Vagina (tissue), 2 donors: ENCODE results near the gene RNF166. TPM values are rescaled to one million over a fixed set of nuclear protein-coding genes. Genes with fewer than 3 reads are reported as not detected.

Experiments used
- DNase-seq, 2 donors: peaks; one replicate each; pipeline ENCODE4 v3.0.0-alpha.2; 2017; ENCODE audit errors: extremely low spot score in 2 of 2
- H3K27ac ChIP-seq: fragments of 200-600 bp; sonication (generic); one replicate; pipeline ENCODE4 v1.5.1; 2019
- H3K27me3 ChIP-seq: fragments of 200-600 bp; sonication (generic); one replicate; pipeline ENCODE4 v1.5.1; 2019
- H3K36me3 ChIP-seq, 2 donors: fragments of 200-600 bp; sonication (generic); one replicate each; pipeline ENCODE4 v1.5.1; 2017 to 2019
- H3K4me1 ChIP-seq: fragments of 200-600 bp; sonication (generic); one replicate; pipeline ENCODE4 v1.5.1; 2019
- H3K4me3 ChIP-seq, 2 donors: fragments of 200-600 bp; sonication (generic); 1 replicate in 1 of 2; 2 replicates in 1 of 2; pipeline ENCODE4 v1.5.1; 2016 to 2019
- H3K9me3 ChIP-seq: fragments of 200-600 bp; sonication (generic); one replicate; pipeline ENCODE4 v1.5.1; 2019
- POLR2A ChIP-seq, 2 donors: fragments of 450-650 bp; IDR thresholded peaks; one replicate each; pipeline ENCODE4 v1.6.1; 2017; ENCODE audit warnings: antibody characterized with exemption in 2 of 2, mild to moderate bottlenecking in 2 of 2, moderate library complexity in 2 of 2
- POLR2AphosphoS5 ChIP-seq, 2 donors: sonication (generic); formaldehyde crosslinking; IDR thresholded peaks; one replicate each; pipeline ENCODE4 v1.9.0; 2017; ENCODE audit warnings: antibody characterized with exemption in 2 of 2, mild to moderate bottlenecking in 2 of 2, low read depth in 1 of 2; ENCODE audit not compliant: insufficient read depth in 1 of 2
- intact Hi-C: fragments of 100-400 bp; cut with DNase I; formaldehyde crosslinking; loops from one replicate; pipeline ENCODE4 v1.15.1; 2023
- total RNA-seq: library from RNA; depleted of rRNA; stranded (reverse); fragments of >200 nt; gene quantifications from one replicate; pipeline ENCODE4 v1.2.3, GENCODE V29; 2016
- TF ChIP-seq, protein P1 (sequence below), 3 experiments: fragments of 450-650 bp in 2 of 3; fragments of 200-600 bp in 1 of 3; sonication (generic) in 1 of 3; IDR thresholded peaks; one replicate each; pipeline ENCODE4 v1.5.1; 2017 to 2019; ENCODE audit warnings: antibody characterized with exemption in 3 of 3, mild to moderate bottlenecking in 2 of 3, moderate library complexity in 2 of 3

The RNF166 gene
- total RNA-seq, 1 donor from 2014 or later = 26.5 TPM

DNA sequence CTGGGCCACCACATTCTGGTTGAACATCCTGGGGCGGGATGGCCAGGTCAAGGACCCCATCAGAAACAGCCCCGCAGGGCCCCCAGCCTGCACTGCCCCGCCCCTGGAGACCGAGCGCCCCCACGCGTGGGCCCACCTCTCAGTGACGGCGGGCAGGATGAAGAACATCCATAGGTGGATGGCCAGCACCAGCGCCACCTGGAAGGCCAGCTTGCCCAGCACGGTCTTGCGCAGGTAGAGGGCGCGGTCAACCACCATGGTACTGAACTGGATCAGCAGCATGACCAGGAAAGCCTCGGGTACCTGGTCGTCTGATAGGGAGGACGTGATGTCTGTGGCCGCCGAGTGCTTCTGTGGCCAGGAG lies 13.7 kb upstream of the RNF166 start:
- TF ChIP-seq, protein P1, sequence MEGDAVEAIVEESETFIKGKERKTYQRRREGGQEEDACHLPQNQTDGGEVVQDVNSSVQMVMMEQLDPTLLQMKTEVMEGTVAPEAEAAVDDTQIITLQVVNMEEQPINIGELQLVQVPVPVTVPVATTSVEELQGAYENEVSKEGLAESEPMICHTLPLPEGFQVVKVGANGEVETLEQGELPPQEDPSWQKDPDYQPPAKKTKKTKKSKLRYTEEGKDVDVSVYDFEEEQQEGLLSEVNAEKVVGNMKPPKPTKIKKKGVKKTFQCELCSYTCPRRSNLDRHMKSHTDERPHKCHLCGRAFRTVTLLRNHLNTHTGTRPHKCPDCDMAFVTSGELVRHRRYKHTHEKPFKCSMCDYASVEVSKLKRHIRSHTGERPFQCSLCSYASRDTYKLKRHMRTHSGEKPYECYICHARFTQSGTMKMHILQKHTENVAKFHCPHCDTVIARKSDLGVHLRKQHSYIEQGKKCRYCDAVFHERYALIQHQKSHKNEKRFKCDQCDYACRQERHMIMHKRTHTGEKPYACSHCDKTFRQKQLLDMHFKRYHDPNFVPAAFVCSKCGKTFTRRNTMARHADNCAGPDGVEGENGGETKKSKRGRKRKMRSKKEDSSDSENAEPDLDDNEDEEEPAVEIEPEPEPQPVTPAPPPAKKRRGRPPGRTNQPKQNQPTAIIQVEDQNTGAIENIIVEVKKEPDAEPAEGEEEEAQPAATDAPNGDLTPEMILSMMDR (IDR thresholded peaks at IDR 0.05) = no peak
- Histone ChIP-seq H3K4me3 (no peak overlapping the region), H3K9me3 (no peaks in the 10 kb centered on the region), H3K36me3 (peaks cover 0 to 87% of the 10 kb centered on the region in 2 donors), H3K4me1 (no peaks in the 10 kb centered on the region), H3K27me3 (no peaks in the 10 kb centered on the region), H3K27ac (no peak overlapping the region)
- DNase-seq = no peak
- intact Hi-C loops = no loop called here

DNA sequence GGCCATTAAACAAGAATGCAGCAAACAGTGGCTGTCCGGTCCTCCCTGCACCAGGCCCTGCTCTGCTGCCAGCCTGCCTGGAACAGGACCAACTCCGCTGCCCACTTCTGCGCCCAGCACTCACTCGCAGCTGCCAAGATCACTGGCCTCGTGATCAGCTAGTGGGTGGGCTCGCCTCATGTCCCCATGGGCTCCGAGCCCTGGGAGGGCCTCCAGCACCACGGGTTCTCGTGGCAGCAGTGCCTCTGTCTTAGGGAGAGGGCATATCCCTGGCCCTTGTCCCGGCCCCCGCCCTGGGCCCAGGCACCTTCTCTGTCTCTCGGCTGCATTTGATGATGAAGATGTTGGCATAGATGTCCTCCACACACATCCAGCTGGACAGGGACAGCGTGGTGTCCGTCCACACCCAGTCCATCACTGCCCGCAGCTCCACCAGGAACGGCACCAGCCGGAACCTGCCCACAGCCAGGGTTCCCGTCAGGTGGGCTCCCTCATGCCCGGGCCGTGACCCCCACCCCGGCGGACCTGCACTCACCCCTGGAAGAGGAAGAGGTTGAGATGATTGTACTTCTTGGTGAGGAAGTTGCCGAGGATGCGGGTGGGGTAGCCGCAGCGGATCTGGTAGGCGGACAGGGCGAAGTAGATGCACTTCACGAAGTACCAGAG lies 13.2 kb upstream of the RNF166 start:
- H3K4me3 ChIP-seq = no peak overlapping the region
- H3K27ac ChIP-seq = no peak overlapping the region
- no peaks in the 10 kb centered on the region for H3K27me3 ChIP-seq
- no peaks in the 10 kb centered on the region for H3K9me3 ChIP-seq
- intact Hi-C loops = no loop called here
- no peak for DNase-seq
- H3K4me1 ChIP-seq = no peaks in the 10 kb centered on the region
- TF ChIP-seq POLR2A (IDR thresholded peaks at IDR 0.05) (no peak), POLR2AphosphoS5 (IDR thresholded peaks at IDR 0.05; ENCODE audit: insufficient read depth in 1 of 2, low read depth in 1 of 2) (no peak)
- TF ChIP-seq, protein P1 (IDR thresholded peaks at IDR 0.05) = no peak
- H3K36me3 ChIP-seq = peaks cover 0 to 87% of the 10 kb centered on the region in 2 donors

DNA sequence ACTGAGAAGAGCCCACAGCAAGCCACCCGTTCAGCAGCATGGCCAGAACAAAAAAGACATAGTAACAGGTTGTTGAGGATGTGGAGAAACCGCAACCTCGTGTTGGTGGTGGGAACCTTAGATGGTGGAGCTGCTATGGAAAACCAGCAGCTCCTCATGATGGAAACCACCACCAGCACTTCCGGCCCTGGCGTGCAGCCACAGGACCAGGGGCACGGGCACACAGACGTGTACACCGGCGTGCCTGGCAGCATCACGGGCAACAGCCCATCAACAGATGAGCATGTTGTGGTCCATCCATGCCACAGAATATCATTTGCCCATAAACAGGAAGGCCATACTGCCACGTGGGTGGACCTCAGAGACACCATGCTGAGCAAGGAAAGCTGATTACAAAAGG lies 12.0 kb upstream of the RNF166 start:
- peaks cover 0 to 86% of the 10 kb centered on the region in 2 donors for H3K36me3 ChIP-seq
- intact Hi-C loops = no loop called here

DNA sequence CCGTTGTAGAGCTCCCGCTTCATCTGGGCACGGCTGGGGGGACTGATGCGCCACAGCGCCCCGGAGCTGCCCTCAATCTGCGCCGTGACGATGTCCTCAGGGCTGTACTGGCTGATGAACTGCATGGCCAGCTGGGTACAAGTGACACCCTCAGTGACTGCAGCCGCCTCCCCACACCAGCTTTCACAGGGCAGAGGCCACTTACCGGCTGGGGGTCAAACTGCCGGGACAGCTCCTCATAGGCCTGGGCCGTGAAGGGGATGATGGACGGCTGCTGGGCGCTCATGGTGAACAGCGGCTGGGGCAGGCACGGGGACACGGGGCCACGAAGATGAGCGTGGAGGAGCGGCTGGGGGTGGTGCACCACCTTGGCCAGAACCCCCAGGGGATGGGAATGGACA lies 10.4 kb upstream of the RNF166 start:
- no peaks in the 10 kb centered on the region for H3K9me3 ChIP-seq
- no peak for DNase-seq
- H3K4me3 ChIP-seq = no peak overlapping the region
- intact Hi-C loops = no loop called here
- no peak overlapping the region for H3K27ac ChIP-seq
- TF ChIP-seq POLR2A (IDR thresholded peaks at IDR 0.05) (no peak), POLR2AphosphoS5 (IDR thresholded peaks at IDR 0.05; ENCODE audit: insufficient read depth in 1 of 2, low read depth in 1 of 2) (no peak)
- TF ChIP-seq, protein P1 (IDR thresholded peaks at IDR 0.05) = no peak
- H3K27me3 ChIP-seq = no peaks in the 10 kb centered on the region
- H3K4me1 ChIP-seq = no peaks in the 10 kb centered on the region
- H3K36me3 ChIP-seq = peaks cover 0 to 71% of the 10 kb centered on the region in 2 donors

More for the DNA sequence above, 12.0 kb upstream of the RNF166 start:
- TF ChIP-seq, protein P1 (IDR thresholded peaks at IDR 0.05) = no peak
- no peak for TF ChIP-seq POLR2AphosphoS5 (IDR thresholded peaks at IDR 0.05; ENCODE audit: insufficient read depth in 1 of 2, low read depth in 1 of 2)
- no peak for TF ChIP-seq POLR2A (IDR thresholded peaks at IDR 0.05)
- Histone ChIP-seq H3K4me1 (no peaks in the 10 kb centered on the region), H3K9me3 (no peaks in the 10 kb centered on the region), H3K4me3 (no peak overlapping the region), H3K27me3 (no peaks in the 10 kb centered on the region), H3K27ac (no peak overlapping the region)
- DNase-seq = no peak

DNA sequence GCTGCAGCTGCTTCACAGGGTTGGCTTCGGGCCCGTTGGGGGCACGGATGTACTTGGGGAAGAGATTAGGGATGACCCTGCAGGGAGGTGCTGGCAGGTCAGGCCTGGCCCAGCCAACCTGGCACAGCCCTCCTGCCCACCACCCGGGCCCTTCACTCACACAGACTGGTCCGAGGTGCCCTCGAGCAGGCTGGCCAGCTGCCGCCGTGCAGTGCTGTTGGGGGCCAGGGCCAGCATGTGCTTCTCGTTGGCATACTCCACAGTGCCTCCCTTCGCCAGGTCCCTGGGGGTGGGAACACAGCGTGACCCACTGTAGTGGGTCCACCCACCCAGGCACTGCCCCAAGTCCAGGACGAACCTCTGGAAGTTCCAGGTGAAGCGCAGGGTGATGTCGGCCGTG lies 10.0 kb upstream of the RNF166 start:
- no peak overlapping the region for H3K4me3 ChIP-seq
- intact Hi-C loops = no loop called here
- H3K4me1 ChIP-seq = no peaks in the 10 kb centered on the region
- no peak for DNase-seq
- H3K27ac ChIP-seq = no peak overlapping the region
- H3K36me3 ChIP-seq = peaks cover 0 to 67% of the 10 kb centered on the region in 2 donors
- TF ChIP-seq, protein P1 (IDR thresholded peaks at IDR 0.05) = no peak
- no peaks in the 10 kb centered on the region for H3K27me3 ChIP-seq
- no peaks in the 10 kb centered on the region for H3K9me3 ChIP-seq
